Vagina (tissue), 2 donors: ENCODE data around the gene SLC25A4.

Experiments
- CTCF ChIP-seq, 3 experiments: fragments of 450-650 bp in 2 of 3; fragments of 200-600 bp in 1 of 3; sonication (generic) in 1 of 3; IDR thresholded peaks; one replicate each; pipeline ENCODE4 v1.5.1; 2017 to 2019; ENCODE audit warnings: antibody characterized with exemption in 3 of 3, mild to moderate bottlenecking in 2 of 3, moderate library complexity in 2 of 3
- POLR2A ChIP-seq, 2 donors: fragments of 450-650 bp; IDR thresholded peaks; one replicate each; pipeline ENCODE4 v1.6.1; 2017; ENCODE audit warnings: antibody characterized with exemption in 2 of 2, mild to moderate bottlenecking in 2 of 2, moderate library complexity in 2 of 2

- TF ChIP-seq CTCF (IDR thresholded peaks at IDR 0.05): no peak
- no peak for TF ChIP-seq POLR2A (IDR thresholded peaks at IDR 0.05)
Measured at GRCh38 chr4:185194924-185195888, 52.1 kb downstream of the SLC25A4 start.
